ENCODE data around the gene GPR37L1.

Gene GPR37L1

DNA sequence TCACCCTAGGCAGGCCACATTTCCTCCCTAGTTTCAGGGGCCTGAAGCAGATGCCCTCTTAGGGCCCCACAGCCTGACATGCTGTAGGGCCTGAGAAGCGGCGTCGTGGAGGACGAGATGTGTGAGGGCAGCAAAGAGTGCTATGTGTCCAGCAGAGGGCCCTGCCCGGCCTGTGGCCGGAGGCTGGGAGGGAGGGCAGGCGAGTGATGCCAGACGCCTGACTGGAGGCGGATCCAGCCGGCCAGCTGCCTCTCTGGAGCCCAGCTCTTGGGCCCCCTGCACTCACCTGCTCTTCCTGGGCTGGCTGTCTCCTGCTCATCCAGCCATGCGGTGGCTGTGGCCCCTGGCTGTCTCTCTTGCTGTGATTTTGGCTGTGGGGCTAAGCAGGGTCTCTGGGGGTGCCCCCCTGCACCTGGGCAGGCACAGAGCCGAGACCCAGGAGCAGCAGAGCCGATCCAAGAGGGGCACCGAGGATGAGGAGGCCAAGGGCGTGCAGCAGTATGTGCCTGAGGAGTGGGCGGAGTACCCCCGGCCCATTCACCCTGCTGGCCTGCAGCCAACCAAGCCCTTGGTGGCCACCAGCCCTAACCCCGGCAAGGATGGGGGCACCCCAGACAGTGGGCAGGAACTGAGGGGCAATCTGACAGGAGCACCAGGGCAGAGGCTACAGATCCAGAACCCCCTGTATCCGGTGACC lies at the start of gene GPR37L1:
TSS of gene GPR37L1 (plus strand) at position 279 of the 697 bp plus-strand sequence. CDS start at position 326, 47 bp downstream.
- no peak for DNase-seq

DNA sequence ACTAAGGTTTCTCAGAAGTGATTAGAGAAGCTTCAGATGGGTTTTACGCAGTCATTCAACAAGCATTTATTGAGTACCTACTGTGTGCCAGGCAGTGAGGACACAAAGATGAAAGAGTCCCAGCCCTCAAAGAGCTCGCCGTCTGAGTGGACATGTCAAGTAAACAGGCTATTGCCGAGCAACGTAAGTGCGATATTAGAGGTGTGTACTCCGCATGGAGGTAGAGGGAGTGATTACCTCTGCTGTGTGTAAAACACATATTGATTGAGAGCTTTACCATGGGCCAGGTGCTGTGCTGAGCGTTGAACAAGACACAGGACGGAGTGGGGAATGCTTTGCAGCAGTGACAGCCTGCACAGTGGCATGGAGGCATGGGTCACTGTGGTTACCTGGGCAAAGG lies 49.5 kb upstream of the GPR37L1 start:
- no peak for DNase-seq

DNA sequence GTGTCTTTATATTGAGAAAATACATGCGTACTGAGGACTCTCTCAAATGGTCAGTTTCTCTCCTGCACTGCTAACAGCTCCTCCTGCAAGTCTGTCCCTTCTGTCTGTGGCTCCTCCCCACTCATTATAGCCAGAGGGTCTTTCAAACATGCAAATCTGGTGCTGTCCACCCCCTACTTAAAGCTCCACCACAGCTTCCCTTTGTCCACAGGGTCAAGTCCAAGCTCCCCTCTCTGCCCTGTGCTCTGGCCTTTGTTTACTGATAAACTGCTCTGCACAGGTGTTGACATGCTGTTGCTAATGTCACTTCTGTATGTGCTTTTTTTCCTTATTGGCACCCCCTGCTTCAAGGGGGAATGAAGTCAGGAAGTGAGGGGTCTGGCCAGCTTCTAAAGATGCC lies 47.7 kb upstream of the GPR37L1 start:
- DNase-seq: no peak

GRCh38 chr1:202075389-202075788 lies 47.3 kb upstream of the GPR37L1 start:
- DNase-seq: no peak

- no peak for DNase-seq
Observed at GRCh38 chr1:202076050-202076511, 46.6 kb upstream of the GPR37L1 start.

- no peak for DNase-seq
Observed at GRCh38 chr1:202078241-202078640, 44.5 kb upstream of the GPR37L1 start.

- no peak for DNase-seq
Observed at GRCh38 chr1:202081992-202082391, 40.7 kb upstream of the GPR37L1 start.

GRCh38 chr1:202084791-202085681 lies 37.7 kb upstream of the GPR37L1 start:
- DNase-seq: no peak

DNA sequence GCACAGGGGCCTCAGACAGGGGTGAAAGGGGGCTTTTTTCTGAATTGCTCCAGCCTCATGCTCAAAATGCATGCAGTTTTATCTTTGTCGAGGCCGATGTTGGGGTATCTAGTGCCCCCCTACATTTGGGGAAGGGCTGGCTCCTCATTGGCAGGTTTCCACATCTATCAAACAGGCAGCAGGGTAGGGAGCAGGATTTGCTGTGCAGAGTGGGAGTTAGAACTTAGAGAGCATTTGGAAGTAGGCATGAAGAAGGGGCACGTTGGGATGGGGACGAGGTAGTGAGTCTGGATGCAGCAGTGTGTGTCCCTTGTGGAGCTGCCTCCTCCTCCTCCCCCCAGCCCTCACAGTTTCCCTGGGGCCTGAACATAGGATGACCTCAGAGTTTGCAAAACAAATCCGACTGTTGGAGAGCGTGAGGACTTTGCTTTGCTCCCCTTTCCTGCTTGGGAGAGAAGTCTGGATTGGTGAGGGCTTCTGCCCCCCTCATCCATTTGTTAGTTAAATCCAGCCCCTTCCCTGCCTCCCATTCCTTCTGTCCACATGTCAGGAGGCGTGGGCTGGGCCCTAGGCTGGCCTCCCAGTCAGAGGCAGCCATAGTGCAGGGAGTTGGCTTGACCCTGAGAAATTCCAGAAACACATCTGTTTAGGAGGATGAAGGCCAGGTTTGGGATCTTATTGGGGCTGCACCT lies 36.9 kb upstream of the GPR37L1 start:
- DNase-seq: no peak

- no peak for DNase-seq
Observed at GRCh38 chr1:202086579-202087350, 36.0 kb upstream of the GPR37L1 start.

GRCh38 chr1:202088206-202088605 lies 34.5 kb upstream of the GPR37L1 start:
- no peak for DNase-seq

GRCh38 chr1:202090994-202091393 lies 31.7 kb upstream of the GPR37L1 start:
- DNase-seq: no peak

DNA sequence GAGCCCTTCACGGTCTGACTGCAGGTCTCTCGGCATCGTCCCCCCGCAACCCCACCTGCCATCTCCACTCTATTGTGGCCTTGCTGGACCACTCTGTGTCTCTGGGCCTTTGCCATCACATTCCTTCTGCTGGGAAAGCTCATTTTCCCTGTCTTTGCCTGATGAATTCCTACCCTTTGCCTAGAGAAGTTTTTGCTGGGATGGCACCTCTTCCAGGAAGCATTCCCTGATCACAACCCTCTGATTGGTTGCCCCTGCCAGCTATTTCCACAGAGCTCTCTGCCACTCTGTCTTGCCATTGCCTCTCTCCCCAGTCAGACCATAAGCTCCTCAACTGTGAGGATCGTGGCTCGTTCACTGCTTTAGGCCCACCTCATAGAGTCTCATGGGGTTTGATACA lies 28.9 kb upstream of the GPR37L1 start:
- DNase-seq: no peak

DNA sequence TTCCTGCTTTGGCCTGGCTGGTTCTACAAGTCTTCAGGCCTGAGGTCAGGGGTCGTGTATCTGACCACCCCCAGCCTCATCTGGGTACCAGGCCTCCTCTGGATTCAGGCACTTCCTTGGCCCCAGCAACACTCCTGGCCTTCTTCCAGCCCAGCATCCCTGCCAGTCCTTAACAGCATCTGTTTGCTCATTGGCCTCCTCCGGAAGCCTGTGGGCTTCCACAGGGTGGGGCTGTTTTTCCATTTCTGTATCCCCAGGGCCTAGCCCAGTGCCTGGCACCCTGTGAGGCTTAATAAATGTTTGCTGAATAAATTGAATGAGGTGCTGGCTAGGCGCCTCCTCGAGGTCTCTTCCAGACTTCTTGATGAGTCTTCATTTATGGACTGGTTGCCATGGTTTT lies 21.5 kb upstream of the GPR37L1 start:
- no peak for DNase-seq

- DNase-seq: no peak
Observed at GRCh38 chr1:202104073-202104472, 18.6 kb upstream of the GPR37L1 start.

GRCh38 chr1:202105571-202106339 lies 17.0 kb upstream of the GPR37L1 start:
- DNase-seq: no peak

DNA sequence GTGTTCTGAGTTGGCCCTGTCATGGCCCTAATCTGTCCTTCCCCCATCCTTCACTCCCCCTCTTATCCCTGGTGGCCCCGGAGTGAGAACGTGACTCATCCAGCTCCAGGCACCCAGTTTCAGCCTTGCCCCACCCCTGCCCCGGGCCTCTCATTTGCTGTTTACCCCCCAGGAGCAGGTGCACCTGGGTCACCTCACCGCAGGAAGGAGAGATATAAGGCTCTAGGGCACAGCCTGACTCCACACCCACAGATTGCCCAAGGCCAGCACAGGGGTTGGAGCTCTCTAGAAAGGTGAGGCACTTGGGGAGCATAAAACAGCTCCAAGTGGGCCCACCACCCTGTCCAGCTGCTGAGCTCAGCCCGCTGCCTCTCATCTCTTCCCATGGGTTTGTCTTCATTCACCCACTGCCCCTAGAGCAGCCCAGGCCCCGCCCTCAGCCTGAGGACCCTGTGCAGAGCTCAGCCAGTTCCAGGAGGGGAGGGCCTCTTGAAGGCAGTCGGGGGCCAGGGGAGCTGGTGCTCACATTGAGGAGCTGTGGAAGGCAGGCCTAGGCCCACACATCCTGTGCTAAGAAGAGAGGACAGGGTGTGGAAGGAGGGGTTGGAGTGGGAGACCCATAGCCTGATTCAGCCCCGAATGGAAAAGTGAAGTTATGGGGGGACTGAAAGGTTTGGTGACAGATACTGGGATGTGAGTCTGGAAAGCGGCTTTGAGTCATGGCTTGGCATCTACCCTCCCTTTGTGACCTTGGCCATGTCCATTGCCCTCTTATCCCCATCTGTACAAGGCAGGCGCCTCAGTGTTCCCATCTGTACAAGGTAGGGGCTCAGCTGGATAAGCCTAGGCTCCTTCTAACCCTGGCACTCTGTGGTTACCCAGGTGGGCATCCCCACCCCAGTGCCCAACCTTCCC lies 16.1 kb upstream of the GPR37L1 start:
- no peak for DNase-seq

- DNase-seq: no peak
Observed at GRCh38 chr1:202107321-202107761, 15.4 kb upstream of the GPR37L1 start.

DNA sequence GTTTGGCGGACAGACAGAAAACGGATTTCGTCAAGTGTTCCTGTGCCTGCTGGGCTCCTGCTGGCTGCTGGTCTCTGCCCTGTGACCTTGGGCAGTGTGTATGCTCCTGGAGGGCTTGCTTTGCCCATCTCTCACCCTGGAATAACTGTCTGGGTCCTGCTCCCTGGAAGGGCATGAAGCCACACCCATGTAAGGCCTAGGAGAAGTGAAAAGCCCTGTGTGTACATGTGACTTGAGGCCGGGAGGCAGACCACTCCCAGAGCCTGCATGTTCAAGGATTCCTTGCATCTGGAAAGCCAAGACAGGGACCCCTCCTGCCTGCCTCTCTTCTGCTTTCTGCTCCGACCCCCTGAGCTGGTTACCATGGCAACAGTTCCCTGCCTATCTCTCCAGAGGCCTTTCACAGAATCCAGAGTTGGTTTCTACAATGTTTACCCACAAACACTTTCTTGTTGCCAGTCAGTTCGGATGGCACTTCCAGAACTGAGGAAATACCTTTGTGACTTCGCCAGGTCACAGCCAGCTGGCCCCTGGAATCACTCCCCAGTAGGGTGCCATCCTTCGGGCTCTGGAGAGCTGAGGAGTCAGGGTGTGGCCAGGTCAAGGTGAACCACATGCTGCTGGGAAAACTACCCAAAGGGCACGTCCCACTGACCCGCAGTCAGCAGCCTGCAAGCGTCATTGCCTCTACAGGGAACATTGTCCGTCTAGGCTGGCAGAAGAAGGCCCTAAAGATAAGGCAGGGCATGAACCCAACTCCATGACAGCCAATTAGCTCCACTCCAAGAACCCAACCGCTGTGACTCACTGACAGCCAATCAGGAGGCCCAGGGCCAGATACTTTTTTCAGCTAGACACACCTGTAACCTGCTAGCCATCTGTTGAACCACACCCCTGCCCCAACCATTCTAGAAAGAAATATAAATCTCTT lies 14.7 kb upstream of the GPR37L1 start:
- no peak for DNase-seq
